SK-N-SH treated with all-trans-retinoic acid at 6 μM for 48 hours (cell line): ENCODE results near the gene TMEM232.

ENCODE experiments used
- ESRRG ChIP-seq: fragments of 250-450 bp; sonication (Bioruptor Pico); IDR thresholded peaks from 2 replicates; pipeline ENCODE4 v1.6.1; 2021; ENCODE audit warnings: mild to moderate bottlenecking
- POU6F1 ChIP-seq: fragments of 250-450 bp; sonication (Bioruptor Pico); IDR thresholded peaks from 2 replicates; pipeline ENCODE4 v1.8.0; 2021; ENCODE audit warnings: low read depth, mild to moderate bottlenecking, moderate library complexity, borderline replicate concordance
- PPARA ChIP-seq: fragments of 250-450 bp; sonication (Bioruptor Pico); IDR thresholded peaks from 2 replicates; pipeline ENCODE4 v1.5.0; 2020; ENCODE audit warnings: mild to moderate bottlenecking, borderline replicate concordance
- RARB ChIP-seq: fragments of 250-450 bp; sonication (Bioruptor Pico); IDR thresholded peaks from 2 replicates; pipeline ENCODE4 v1.8.0; 2021; ENCODE audit warnings: mild to moderate bottlenecking, moderate library complexity
- ZFP3 ChIP-seq: fragments of 250-450 bp; sonication (Bioruptor Pico); IDR thresholded peaks from 2 replicates; pipeline ENCODE4 v1.5.0; 2020; ENCODE audit warnings: mild to moderate bottlenecking, moderate library complexity
- ZNF70 ChIP-seq: fragments of 450-650 bp; formaldehyde crosslinking; IDR thresholded peaks from 2 replicates; pipeline ENCODE4 v1.5.0; 2020; ENCODE audit warnings: mild to moderate bottlenecking, moderate library complexity
- TF ChIP-seq, protein P1 (sequence below): fragments of 250-450 bp; sonication (Bioruptor Pico); IDR thresholded peaks from 2 replicates; pipeline ENCODE4 v1.8.0; 2020; ENCODE audit warnings: mild to moderate bottlenecking, moderate library complexity, borderline replicate concordance

GRCh38 chr5:110562191-110562590 is 164.3 kb downstream of the TMEM232 start:
- TF ChIP-seq ZFP3 (CRISPR knock-in tag) (no peak), RARB (no peak), POU6F1 (CRISPR knock-in tag) (no peak), ZNF70 (no peak), ESRRG (CRISPR knock-in tag) (no peak), PPARA (CRISPR knock-in tag) (no peak)
- TF ChIP-seq, protein P1, sequence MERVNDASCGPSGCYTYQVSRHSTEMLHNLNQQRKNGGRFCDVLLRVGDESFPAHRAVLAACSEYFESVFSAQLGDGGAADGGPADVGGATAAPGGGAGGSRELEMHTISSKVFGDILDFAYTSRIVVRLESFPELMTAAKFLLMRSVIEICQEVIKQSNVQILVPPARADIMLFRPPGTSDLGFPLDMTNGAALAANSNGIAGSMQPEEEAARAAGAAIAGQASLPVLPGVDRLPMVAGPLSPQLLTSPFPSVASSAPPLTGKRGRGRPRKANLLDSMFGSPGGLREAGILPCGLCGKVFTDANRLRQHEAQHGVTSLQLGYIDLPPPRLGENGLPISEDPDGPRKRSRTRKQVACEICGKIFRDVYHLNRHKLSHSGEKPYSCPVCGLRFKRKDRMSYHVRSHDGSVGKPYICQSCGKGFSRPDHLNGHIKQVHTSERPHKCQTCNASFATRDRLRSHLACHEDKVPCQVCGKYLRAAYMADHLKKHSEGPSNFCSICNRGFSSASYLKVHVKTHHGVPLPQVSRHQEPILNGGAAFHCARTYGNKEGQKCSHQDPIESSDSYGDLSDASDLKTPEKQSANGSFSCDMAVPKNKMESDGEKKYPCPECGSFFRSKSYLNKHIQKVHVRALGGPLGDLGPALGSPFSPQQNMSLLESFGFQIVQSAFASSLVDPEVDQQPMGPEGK (CRISPR knock-in tag) = no peak
